Natural killer cell treated with Interleukin-12 subunit alpha and Interleukin-12 subunit beta and Interleukin-15 and Interleukin-18, amount 100 ng/mL, for 72 hours (primary cell): Measurements from ENCODE around the gene NUDT17. TPM values are rescaled to one million over a fixed set of nuclear protein-coding genes. Genes with fewer than 3 reads are reported as not detected.
A peak's percentile ranks its signal among the peaks of the same experiment; 100 is the strongest.
"Not testable (repeated sequence)": the region's sequence is repeated elsewhere in the genome, so short reads cannot be mapped to it uniquely, and the experiment has no call there.

Experiments
- ATAC-seq, 2 donors: fragments of 150-1000 bp; cut with Tn5 transposase in 1 of 2; sonication (Bioruptor Pico), chemical (Tn5 transposase) in 1 of 2; 2 replicates each; pipeline ENCODE4 v1.10.0; 2021
- DNase-seq: peaks from one replicate; pipeline ENCODE4 v3.0.0; 2022; ENCODE audit warnings: low spot score
- H3K27ac Mint-ChIP-seq, 2 donors: 1 replicate in 1 of 2; 2 replicates in 1 of 2; pipeline ENCODE4 v1.8.0; 2022; ENCODE audit warnings: mixed read lengths in 2 of 2, mild to moderate bottlenecking in 1 of 2, moderate library complexity in 1 of 2
- H3K27me3 Mint-ChIP-seq, 2 donors: 1 replicate in 1 of 2; 2 replicates in 1 of 2; pipeline ENCODE4 v1.8.0; 2022; ENCODE audit warnings: mixed read lengths in 2 of 2
- H3K36me3 Mint-ChIP-seq: one replicate; pipeline ENCODE4 v1.8.0; 2022; ENCODE audit warnings: mixed read lengths
- H3K4me1 Mint-ChIP-seq, 2 donors: 1 replicate in 1 of 2; 2 replicates in 1 of 2; pipeline ENCODE4 v1.8.0; 2022; ENCODE audit warnings: low read depth in 2 of 2, mixed read lengths in 2 of 2, mild to moderate bottlenecking in 1 of 2
- H3K4me3 Mint-ChIP-seq: one replicate; pipeline ENCODE4 v1.8.0; 2022; ENCODE audit warnings: mixed read lengths
- H3K9me3 Mint-ChIP-seq: 2 replicates; pipeline ENCODE4 v1.8.0; 2022; ENCODE audit warnings: mixed read lengths
- total RNA-seq, 2 donors: library from RNA; stranded (reverse); gene quantifications; one replicate each; pipeline ENCODE4 v1.2.3, GENCODE V29; 2022

The NUDT17 gene
- total RNA-seq, 2 donors from 2014 or later, result 4.8 to 5.6 TPM

- Mint-ChIP-seq H3K27me3 (no peaks in the 10 kb centered on the region), H3K36me3 (peaks cover 39% of the 10 kb centered on the region), H3K4me1 (peaks cover 27 to 32% of the 10 kb centered on the region in 2 donors), H3K27ac (peak overlapping the region in 1 of 2 donors; percentile 97), H3K4me3 (peak overlapping the region; percentile 93), H3K9me3 (no peaks in the 10 kb centered on the region)
- no peak for ATAC-seq
- no peak for DNase-seq
Measured at GRCh38 chr1:145826030-145826429, 19.4 kb upstream of the NUDT17 start.

- Mint-ChIP-seq H3K27ac (peak overlapping the region; percentile 33 to 97), H3K9me3 (no peaks in the 10 kb centered on the region), H3K4me1 (peaks cover 33 to 38% of the 10 kb centered on the region in 2 donors), H3K36me3 (peaks cover 49% of the 10 kb centered on the region), H3K4me3 (no peak overlapping the region), H3K27me3 (no peaks in the 10 kb centered on the region)
- no peak for ATAC-seq
- no peak for DNase-seq
Measured at GRCh38 chr1:145827966-145828365, 17.5 kb upstream of the NUDT17 start.

- H3K4me1 Mint-ChIP-seq, result peaks cover 33 to 38% of the 10 kb centered on the region in 2 donors
- no peak overlapping the region for H3K4me3 Mint-ChIP-seq
- H3K9me3 Mint-ChIP-seq, result no peaks in the 10 kb centered on the region
- ATAC-seq (no peak), DNase-seq (no peak)
- H3K27ac Mint-ChIP-seq, result peak overlapping the region; percentile 33 to 97
- peaks cover 53% of the 10 kb centered on the region for H3K36me3 Mint-ChIP-seq
- H3K27me3 Mint-ChIP-seq, result no peaks in the 10 kb centered on the region
Measured at GRCh38 chr1:145828367-145829026, 16.9 kb upstream of the NUDT17 start.

DNA sequence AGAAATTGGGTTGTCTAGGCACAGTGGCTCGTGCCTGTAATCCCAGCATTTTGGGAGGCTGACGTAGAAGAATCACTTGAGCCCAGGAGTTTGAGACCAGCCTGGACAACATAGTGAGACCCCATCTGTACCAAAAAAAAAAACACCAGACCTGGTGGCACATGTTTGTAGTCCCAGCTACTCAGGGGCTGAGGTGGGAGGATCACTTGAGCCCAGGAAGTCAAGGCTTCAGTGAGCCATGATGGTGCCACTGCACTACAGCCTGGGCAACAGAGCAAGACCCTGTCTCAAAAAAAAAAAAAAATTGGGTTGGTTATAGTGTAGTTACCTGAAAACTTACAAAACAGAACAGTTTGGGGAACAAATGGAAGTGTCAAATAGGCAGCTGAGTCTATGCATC lies 14.6 kb upstream of the NUDT17 start:
- not testable (repeated sequence) for H3K9me3 Mint-ChIP-seq
- peaks cover 54% of the 10 kb centered on the region for H3K36me3 Mint-ChIP-seq

DNA sequence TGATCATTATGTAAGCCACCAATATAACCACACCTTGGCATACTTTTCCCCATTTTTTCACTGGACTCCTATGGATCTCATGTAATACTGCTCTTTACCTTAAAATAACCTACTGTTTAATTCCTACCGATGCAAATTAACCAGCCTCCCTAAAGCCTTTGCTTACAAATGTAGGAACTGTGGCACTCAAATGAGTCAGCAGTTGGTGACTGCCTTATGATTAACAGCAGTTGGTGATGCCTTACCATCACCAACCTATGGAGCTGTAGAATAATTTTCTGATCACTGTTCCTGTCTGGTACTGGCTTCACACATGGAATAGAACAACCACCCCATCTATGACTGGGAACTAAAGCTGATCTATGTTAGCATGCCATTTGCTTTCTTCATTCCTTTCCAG lies 7.8 kb upstream of the NUDT17 start:
- Mint-ChIP-seq H3K36me3 (peaks cover 25% of the 10 kb centered on the region), H3K27me3 (no peaks in the 10 kb centered on the region), H3K9me3 (no peaks in the 10 kb centered on the region), H3K4me1 (no peaks in the 10 kb centered on the region), H3K4me3 (no peak overlapping the region), H3K27ac (no peak overlapping the region)
- ATAC-seq, result no peak
- DNase-seq, result no peak

More for the DNA sequence above, 14.6 kb upstream of the NUDT17 start:
- H3K4me1 Mint-ChIP-seq, result peaks cover 28 to 34% of the 10 kb centered on the region in 2 donors
- DNase-seq, H3K27ac Mint-ChIP-seq, ATAC-seq, H3K27me3 Mint-ChIP-seq, H3K4me3 Mint-ChIP-seq: not testable (repeated sequence)

DNA sequence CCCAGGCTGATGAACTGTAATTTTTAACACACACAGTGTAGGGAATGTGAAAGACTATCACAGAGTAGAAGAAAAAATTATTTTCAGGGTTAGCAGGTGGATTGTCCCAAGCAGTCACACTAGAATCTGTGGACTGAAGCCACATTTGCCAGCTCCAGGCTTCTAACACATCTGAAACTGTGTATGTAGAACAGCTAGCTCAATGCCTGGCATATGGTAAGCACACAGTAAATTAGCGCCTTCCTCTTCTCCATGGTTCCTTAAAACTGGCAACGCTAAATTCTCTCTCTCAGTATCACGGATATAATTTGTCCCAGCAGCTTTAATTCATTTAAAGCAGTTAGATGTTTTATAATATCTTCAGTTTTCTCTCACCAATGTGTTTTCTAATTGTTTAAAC lies 2.4 kb upstream of the NUDT17 start:
- no peak for ATAC-seq
- DNase-seq, result no peak

DNA sequence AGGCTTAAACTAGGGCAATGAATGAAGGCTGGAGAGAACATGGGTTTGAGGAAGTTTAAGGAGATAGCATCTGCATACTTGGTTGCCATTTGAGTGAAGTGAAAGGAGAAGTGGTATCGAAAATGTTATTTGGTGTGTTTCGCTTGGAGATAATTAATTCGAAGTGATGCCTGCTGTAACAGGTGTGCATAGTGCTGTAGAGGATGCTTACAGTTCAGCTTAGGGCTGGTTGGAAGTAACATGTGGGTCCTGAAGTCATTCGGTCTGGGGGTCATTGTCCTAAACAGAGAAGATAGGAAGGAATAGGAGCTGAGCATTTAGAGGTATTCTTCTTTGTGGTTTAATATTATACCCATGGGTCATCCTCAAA lies 301 bp upstream of the NUDT17 start:
- Mint-ChIP-seq H3K36me3 (peaks cover 9% of the 10 kb centered on the region), H3K27me3 (no peaks in the 10 kb centered on the region), H3K4me1 (peaks cover 0 to 2% of the 10 kb centered on the region in 2 donors), H3K4me3 (no peak overlapping the region), H3K27ac (no peak overlapping the region), H3K9me3 (no peaks in the 10 kb centered on the region)
- ATAC-seq (peak; percentile 44 to 51), DNase-seq (no peak)

More for the DNA sequence above, 2.4 kb upstream of the NUDT17 start:
- Mint-ChIP-seq H3K4me3 (no peak overlapping the region), H3K9me3 (no peaks in the 10 kb centered on the region), H3K27me3 (no peaks in the 10 kb centered on the region), H3K36me3 (peaks cover 9% of the 10 kb centered on the region), H3K27ac (no peak overlapping the region), H3K4me1 (peaks cover 0 to 2% of the 10 kb centered on the region in 2 donors)

- Mint-ChIP-seq H3K27ac (no peak overlapping the region), H3K9me3 (no peaks in the 10 kb centered on the region), H3K36me3 (peaks cover 13% of the 10 kb centered on the region), H3K4me3 (no peak overlapping the region), H3K4me1 (peaks cover 0 to 2% of the 10 kb centered on the region in 2 donors), H3K27me3 (no peaks in the 10 kb centered on the region)
- DNase-seq (no peak), ATAC-seq (peak in 1 of 2 donors; percentile 44)
Measured at GRCh38 chr1:145846201-145846612, 777 bp downstream of the NUDT17 start.

- Mint-ChIP-seq H3K4me1 (peaks cover 0 to 2% of the 10 kb centered on the region in 2 donors), H3K4me3 (no peak overlapping the region), H3K27me3 (no peaks in the 10 kb centered on the region), H3K27ac (no peak overlapping the region), H3K36me3 (peaks cover 4% of the 10 kb centered on the region), H3K9me3 (no peaks in the 10 kb centered on the region)
- no peak for ATAC-seq
- no peak for DNase-seq
Measured at GRCh38 chr1:145847827-145848226, 2.4 kb downstream of the NUDT17 start.

DNA sequence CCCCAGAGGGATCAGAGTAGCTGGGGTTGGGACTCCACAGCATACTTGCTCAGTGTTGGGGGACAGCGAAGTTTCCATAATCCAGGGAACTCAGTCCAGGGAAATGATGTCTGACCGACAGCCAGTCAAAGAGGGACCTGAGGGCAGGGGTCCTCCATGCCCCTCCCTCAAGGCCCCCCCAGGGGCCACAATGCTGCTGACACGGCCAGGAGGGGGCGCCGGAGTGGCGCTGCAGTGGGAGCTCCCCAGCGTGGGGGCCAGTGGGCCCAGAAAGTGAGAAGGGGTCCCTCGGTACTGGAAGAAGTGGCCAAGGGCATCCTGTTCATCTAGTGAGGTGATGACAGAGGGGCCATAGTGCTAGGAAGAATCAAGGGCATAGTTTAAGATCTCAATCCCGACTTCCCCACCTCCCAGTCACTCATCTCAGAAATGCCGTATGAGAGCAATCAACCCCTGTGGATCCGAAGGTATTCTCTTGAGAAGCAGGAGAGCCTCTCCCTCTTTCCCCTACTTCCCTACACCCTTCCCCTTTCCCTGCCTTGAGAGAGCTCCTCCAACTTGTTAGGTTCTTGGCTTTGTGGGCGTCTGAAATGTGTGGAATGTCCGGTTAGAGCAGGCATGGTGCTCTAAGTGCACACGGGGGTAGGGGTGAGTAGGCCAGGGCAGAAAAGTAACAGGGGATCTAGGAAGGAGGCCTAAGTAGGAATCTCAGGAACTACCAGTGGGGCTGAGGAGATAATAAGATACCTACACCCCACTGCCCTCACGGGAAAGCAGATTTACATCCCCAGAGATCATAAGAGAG lies 4.1 kb downstream of the NUDT17 start:
- H3K27me3 Mint-ChIP-seq, result no peaks in the 10 kb centered on the region
- H3K9me3 Mint-ChIP-seq, result no peaks in the 10 kb centered on the region
- H3K27ac Mint-ChIP-seq, result no peak overlapping the region
- DNase-seq (no peak), ATAC-seq (no peak)
- peaks cover 0 to 5% of the 10 kb centered on the region in 2 donors for H3K4me1 Mint-ChIP-seq
- peaks cover 4% of the 10 kb centered on the region for H3K36me3 Mint-ChIP-seq
- H3K4me3 Mint-ChIP-seq, result no peak overlapping the region

DNA sequence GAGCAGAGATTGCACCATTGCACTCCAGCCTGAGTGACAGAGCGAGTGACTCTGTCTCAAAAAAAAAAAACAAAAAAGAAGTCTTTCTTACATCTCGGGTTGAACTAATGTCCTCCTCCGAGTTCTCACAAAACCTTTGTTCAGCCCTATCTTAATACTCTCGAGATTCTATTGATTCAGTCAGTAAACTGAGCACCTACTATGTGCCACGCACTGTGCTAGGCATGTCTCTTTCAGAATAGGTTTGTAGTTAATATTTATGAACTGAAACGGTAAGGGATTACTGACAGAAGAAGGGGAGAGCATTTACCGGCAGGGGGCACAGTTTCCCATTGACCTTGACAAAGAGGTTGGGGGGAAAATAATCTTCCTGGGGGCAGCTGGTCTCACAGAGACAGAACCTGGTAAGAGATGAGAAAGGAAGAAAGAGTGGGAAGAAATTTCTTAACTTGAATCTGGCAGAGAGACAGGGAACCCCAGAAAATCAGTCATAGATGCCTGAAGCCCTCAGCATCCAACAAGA lies 10.1 kb downstream of the NUDT17 start:
- peak overlapping the region in 1 of 2 donors; percentile 30 for H3K27ac Mint-ChIP-seq
- H3K4me3 Mint-ChIP-seq, result no peak overlapping the region

DNA sequence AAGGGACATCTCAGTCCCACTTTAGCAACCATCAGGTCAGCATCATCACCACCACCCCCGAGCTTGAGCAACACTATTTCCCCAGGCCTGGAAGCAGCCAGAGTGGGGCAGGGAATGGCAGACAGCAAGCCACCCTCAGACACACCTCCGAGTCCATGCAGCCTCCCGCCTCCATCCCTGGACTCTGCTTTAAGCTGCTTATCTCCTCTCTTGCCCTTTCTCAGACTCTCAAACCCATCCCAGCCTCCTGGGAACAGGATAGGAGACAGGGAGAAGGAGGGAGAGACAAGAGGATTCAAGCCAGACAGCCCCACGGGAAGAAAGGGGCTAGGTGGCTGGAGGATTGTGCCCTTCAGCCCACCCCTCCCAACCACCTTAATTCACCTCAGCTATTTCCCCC lies 11.7 kb downstream of the NUDT17 start:
- Mint-ChIP-seq H3K4me1 (peaks cover 11 to 15% of the 10 kb centered on the region in 2 donors), H3K9me3 (no peaks in the 10 kb centered on the region), H3K27ac (no peak overlapping the region), H3K27me3 (peaks cover 0 to 3% of the 10 kb centered on the region in 2 donors), H3K36me3 (peaks cover 10% of the 10 kb centered on the region), H3K4me3 (no peak overlapping the region)
- DNase-seq (no peak), ATAC-seq (no peak)

More for the DNA sequence above, 10.1 kb downstream of the NUDT17 start:
- H3K9me3 Mint-ChIP-seq, result no peaks in the 10 kb centered on the region
- peaks cover 14% of the 10 kb centered on the region for H3K36me3 Mint-ChIP-seq
- no peaks in the 10 kb centered on the region for H3K27me3 Mint-ChIP-seq
- peaks cover 11 to 15% of the 10 kb centered on the region in 2 donors for H3K4me1 Mint-ChIP-seq
- no peak for ATAC-seq
- DNase-seq, result no peak

DNA sequence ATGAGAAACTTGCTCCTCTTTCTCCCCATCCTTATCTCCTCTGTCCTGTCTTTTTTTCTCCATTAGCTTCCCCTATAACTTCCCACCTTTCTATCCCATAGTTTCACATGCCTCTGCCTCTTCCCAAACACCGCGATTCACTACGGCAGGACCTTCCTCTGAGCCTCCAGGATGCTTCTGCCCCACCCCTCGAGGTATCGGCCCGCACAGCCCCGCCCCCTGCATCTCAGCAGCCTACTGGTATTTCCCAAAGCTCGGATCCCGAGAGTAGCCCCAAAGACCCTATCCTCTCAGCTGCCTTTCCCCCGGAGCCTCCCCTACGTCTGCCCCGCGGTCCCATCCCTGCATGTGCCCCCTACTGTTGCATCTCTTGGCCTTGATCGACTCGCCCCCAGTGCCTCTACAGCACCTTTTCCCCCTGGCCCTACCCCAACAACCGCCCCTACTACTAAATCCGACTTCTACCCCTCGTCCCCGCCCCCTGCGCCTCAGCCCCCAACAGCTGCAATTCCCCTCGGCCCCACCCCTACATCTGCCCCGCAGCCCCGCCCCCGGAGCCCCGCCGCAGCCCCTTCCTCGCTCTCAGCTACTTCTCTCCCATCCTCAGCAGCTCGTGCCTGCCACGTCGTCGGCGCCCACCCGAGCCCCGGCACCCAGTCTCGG lies 12.9 kb downstream of the NUDT17 start:
- DNase-seq, result peak; percentile 71
- peaks cover 0 to 3% of the 10 kb centered on the region in 2 donors for H3K27me3 Mint-ChIP-seq
- no peaks in the 10 kb centered on the region for H3K9me3 Mint-ChIP-seq
- H3K4me3 Mint-ChIP-seq, result peak overlapping the region; percentile 95
- ATAC-seq, result peak; percentile 47 to 61
- H3K36me3 Mint-ChIP-seq, result peaks cover 10% of the 10 kb centered on the region
- H3K27ac Mint-ChIP-seq, result peak overlapping the region; percentile 63 to 84
- H3K4me1 Mint-ChIP-seq, result peaks cover 11 to 15% of the 10 kb centered on the region in 2 donors
